ENCODE data around the gene TGFBI.

The TGFBI gene

GRCh38 chr5:135991429-135991828, 37.4 kb upstream of the TGFBI start:
- H3K36me3 ChIP-seq (ENCODE audit: control insufficient read depth in 1 of 2, insufficient read depth in 2 of 2, low read length in 2 of 2), result no peaks in the 10 kb centered on the region
- peaks cover 0 to 4% of the 10 kb centered on the region in 2 donors for H3K27me3 ChIP-seq (ENCODE audit: control insufficient read depth in 1 of 2, insufficient read depth in 2 of 2, low read length in 2 of 2)
- H3K9me3 ChIP-seq (ENCODE audit: control insufficient read depth in 1 of 2, low read length in 2 of 2), result no peaks in the 10 kb centered on the region
- H3K9ac ChIP-seq (ENCODE audit: low read depth in 1 of 2, low read length in 2 of 2), result no peak overlapping the region
- no peak overlapping the region for H3K4me3 ChIP-seq (ENCODE audit: low read depth in 1 of 2, low read length in 2 of 2)
- peaks cover 0 to 4% of the 10 kb centered on the region in 2 donors for H3K4me1 ChIP-seq (ENCODE audit: control insufficient read depth in 1 of 2, insufficient read depth in 2 of 2, low read length in 2 of 2)
- no peak overlapping the region for H3K27ac ChIP-seq (ENCODE audit: low read depth, low read length)

- H3K4me1 ChIP-seq (ENCODE audit: control insufficient read depth in 1 of 2, insufficient read depth in 2 of 2, low read length in 2 of 2), result peaks cover 0 to 4% of the 10 kb centered on the region in 2 donors
- no peak overlapping the region for H3K27ac ChIP-seq (ENCODE audit: low read depth, low read length)
- H3K36me3 ChIP-seq (ENCODE audit: control insufficient read depth in 1 of 2, insufficient read depth in 2 of 2, low read length in 2 of 2), result no peaks in the 10 kb centered on the region
- H3K9ac ChIP-seq (ENCODE audit: low read depth in 1 of 2, low read length in 2 of 2), result no peak overlapping the region
- H3K27me3 ChIP-seq (ENCODE audit: control insufficient read depth in 1 of 2, insufficient read depth in 2 of 2, low read length in 2 of 2), result peaks cover 0 to 4% of the 10 kb centered on the region in 2 donors
- no peak overlapping the region for H3K4me3 ChIP-seq (ENCODE audit: low read depth in 1 of 2, low read length in 2 of 2)
- no peaks in the 10 kb centered on the region for H3K9me3 ChIP-seq (ENCODE audit: control insufficient read depth in 1 of 2, low read length in 2 of 2)
Measured at GRCh38 chr5:135993335-135993879, 35.4 kb upstream of the TGFBI start.

GRCh38 chr5:135993880-135994636, 34.7 kb upstream of the TGFBI start:
- H3K36me3 ChIP-seq (ENCODE audit: control insufficient read depth in 1 of 2, insufficient read depth in 2 of 2, low read length in 2 of 2), result no peaks in the 10 kb centered on the region
- no peak overlapping the region for H3K4me3 ChIP-seq (ENCODE audit: low read depth in 1 of 2, low read length in 2 of 2)
- no peak overlapping the region for H3K9ac ChIP-seq (ENCODE audit: low read depth in 1 of 2, low read length in 2 of 2)
- H3K9me3 ChIP-seq (ENCODE audit: control insufficient read depth in 1 of 2, low read length in 2 of 2), result no peaks in the 10 kb centered on the region
- H3K27me3 ChIP-seq (ENCODE audit: control insufficient read depth in 1 of 2, insufficient read depth in 2 of 2, low read length in 2 of 2), result peaks cover 0 to 4% of the 10 kb centered on the region in 2 donors
- peaks cover 0 to 4% of the 10 kb centered on the region in 2 donors for H3K4me1 ChIP-seq (ENCODE audit: control insufficient read depth in 1 of 2, insufficient read depth in 2 of 2, low read length in 2 of 2)
- H3K27ac ChIP-seq (ENCODE audit: low read depth, low read length), result no peak overlapping the region

- Histone ChIP-seq H3K36me3 (ENCODE audit: control insufficient read depth in 1 of 2, insufficient read depth in 2 of 2, low read length in 2 of 2) (no peaks in the 10 kb centered on the region), H3K27ac (ENCODE audit: low read depth, low read length) (no peak overlapping the region), H3K27me3 (ENCODE audit: control insufficient read depth in 1 of 2, insufficient read depth in 2 of 2, low read length in 2 of 2) (peaks cover 0 to 4% of the 10 kb centered on the region in 2 donors)
Measured at GRCh38 chr5:135995976-135996375, 32.8 kb upstream of the TGFBI start.

GRCh38 chr5:135996611-135997010, 32.2 kb upstream of the TGFBI start:
- Histone ChIP-seq H3K4me3 (ENCODE audit: low read depth in 1 of 2, low read length in 2 of 2) (no peak overlapping the region), H3K27me3 (ENCODE audit: control insufficient read depth in 1 of 2, insufficient read depth in 2 of 2, low read length in 2 of 2) (peaks cover 0 to 4% of the 10 kb centered on the region in 2 donors), H3K27ac (ENCODE audit: low read depth, low read length) (no peak overlapping the region), H3K9me3 (ENCODE audit: control insufficient read depth in 1 of 2, low read length in 2 of 2) (no peaks in the 10 kb centered on the region), H3K4me1 (ENCODE audit: control insufficient read depth in 1 of 2, insufficient read depth in 2 of 2, low read length in 2 of 2) (peaks cover 0 to 9% of the 10 kb centered on the region in 2 donors), H3K36me3 (ENCODE audit: control insufficient read depth in 1 of 2, insufficient read depth in 2 of 2, low read length in 2 of 2) (no peaks in the 10 kb centered on the region), H3K9ac (ENCODE audit: low read depth in 1 of 2, low read length in 2 of 2) (no peak overlapping the region)

More at GRCh38 chr5:135995976-135996375, 32.8 kb upstream of the TGFBI start:
- H3K9ac ChIP-seq (ENCODE audit: low read depth in 1 of 2, low read length in 2 of 2), result no peak overlapping the region
- H3K4me1 ChIP-seq (ENCODE audit: control insufficient read depth in 1 of 2, insufficient read depth in 2 of 2, low read length in 2 of 2), result peaks cover 0 to 8% of the 10 kb centered on the region in 2 donors
- H3K9me3 ChIP-seq (ENCODE audit: control insufficient read depth in 1 of 2, low read length in 2 of 2), result no peaks in the 10 kb centered on the region
- no peak overlapping the region for H3K4me3 ChIP-seq (ENCODE audit: low read depth in 1 of 2, low read length in 2 of 2)

GRCh38 chr5:135997673-135998335, 31.0 kb upstream of the TGFBI start:
- H3K9me3 ChIP-seq (ENCODE audit: control insufficient read depth in 1 of 2, low read length in 2 of 2), result no peaks in the 10 kb centered on the region
- no peak overlapping the region for H3K4me3 ChIP-seq (ENCODE audit: low read depth in 1 of 2, low read length in 2 of 2)
- H3K4me1 ChIP-seq (ENCODE audit: control insufficient read depth in 1 of 2, insufficient read depth in 2 of 2, low read length in 2 of 2), result peaks cover 0 to 9% of the 10 kb centered on the region in 2 donors
- H3K27ac ChIP-seq (ENCODE audit: low read depth, low read length), result no peak overlapping the region
- H3K36me3 ChIP-seq (ENCODE audit: control insufficient read depth in 1 of 2, insufficient read depth in 2 of 2, low read length in 2 of 2), result no peaks in the 10 kb centered on the region
- H3K27me3 ChIP-seq (ENCODE audit: control insufficient read depth in 1 of 2, insufficient read depth in 2 of 2, low read length in 2 of 2), result peaks cover 0 to 4% of the 10 kb centered on the region in 2 donors
- no peak overlapping the region for H3K9ac ChIP-seq (ENCODE audit: low read depth in 1 of 2, low read length in 2 of 2)

- H3K4me1 ChIP-seq (ENCODE audit: control insufficient read depth in 1 of 2, insufficient read depth in 2 of 2, low read length in 2 of 2), result peaks cover 0 to 9% of the 10 kb centered on the region in 2 donors
- no peaks in the 10 kb centered on the region for H3K36me3 ChIP-seq (ENCODE audit: control insufficient read depth in 1 of 2, insufficient read depth in 2 of 2, low read length in 2 of 2)
- H3K4me3 ChIP-seq (ENCODE audit: low read depth in 1 of 2, low read length in 2 of 2), result no peak overlapping the region
- H3K9me3 ChIP-seq (ENCODE audit: control insufficient read depth in 1 of 2, low read length in 2 of 2), result no peaks in the 10 kb centered on the region
- no peak overlapping the region for H3K9ac ChIP-seq (ENCODE audit: low read depth in 1 of 2, low read length in 2 of 2)
- H3K27me3 ChIP-seq (ENCODE audit: control insufficient read depth in 1 of 2, insufficient read depth in 2 of 2, low read length in 2 of 2), result peaks cover 0 to 4% of the 10 kb centered on the region in 2 donors
- H3K27ac ChIP-seq (ENCODE audit: low read depth, low read length), result no peak overlapping the region
Measured at GRCh38 chr5:135998889-135999288, 29.9 kb upstream of the TGFBI start.

- H3K27ac ChIP-seq (ENCODE audit: low read depth, low read length), result peak overlapping the region; percentile 36
- H3K4me1 ChIP-seq (ENCODE audit: control insufficient read depth in 1 of 2, insufficient read depth in 2 of 2, low read length in 2 of 2), result peaks cover 0 to 9% of the 10 kb centered on the region in 2 donors
Measured at GRCh38 chr5:135999406-136000139, 29.2 kb upstream of the TGFBI start.

GRCh38 chr5:136000147-136000546, 28.6 kb upstream of the TGFBI start:
- H3K9me3 ChIP-seq (ENCODE audit: control insufficient read depth in 1 of 2, low read length in 2 of 2), result no peaks in the 10 kb centered on the region
- H3K4me3 ChIP-seq (ENCODE audit: low read depth in 1 of 2, low read length in 2 of 2), result no peak overlapping the region
- peaks cover 0 to 4% of the 10 kb centered on the region in 2 donors for H3K27me3 ChIP-seq (ENCODE audit: control insufficient read depth in 1 of 2, insufficient read depth in 2 of 2, low read length in 2 of 2)
- H3K36me3 ChIP-seq (ENCODE audit: control insufficient read depth in 1 of 2, insufficient read depth in 2 of 2, low read length in 2 of 2), result no peaks in the 10 kb centered on the region
- H3K4me1 ChIP-seq (ENCODE audit: control insufficient read depth in 1 of 2, insufficient read depth in 2 of 2, low read length in 2 of 2), result peaks cover 0 to 5% of the 10 kb centered on the region in 2 donors
- no peak overlapping the region for H3K27ac ChIP-seq (ENCODE audit: low read depth, low read length)
- no peak overlapping the region for H3K9ac ChIP-seq (ENCODE audit: low read depth in 1 of 2, low read length in 2 of 2)

More at GRCh38 chr5:135999406-136000139, 29.2 kb upstream of the TGFBI start:
- no peaks in the 10 kb centered on the region for H3K9me3 ChIP-seq (ENCODE audit: control insufficient read depth in 1 of 2, low read length in 2 of 2)
- H3K4me3 ChIP-seq (ENCODE audit: low read depth in 1 of 2, low read length in 2 of 2), result no peak overlapping the region
- no peaks in the 10 kb centered on the region for H3K36me3 ChIP-seq (ENCODE audit: control insufficient read depth in 1 of 2, insufficient read depth in 2 of 2, low read length in 2 of 2)
- H3K27me3 ChIP-seq (ENCODE audit: control insufficient read depth in 1 of 2, insufficient read depth in 2 of 2, low read length in 2 of 2), result peaks cover 0 to 4% of the 10 kb centered on the region in 2 donors
- H3K9ac ChIP-seq (ENCODE audit: low read depth in 1 of 2, low read length in 2 of 2), result no peak overlapping the region
